AG09319 (cell line): Measurements from ENCODE around the gene DHRS7B.

Source experiments
- DNase-seq: peaks from one replicate; pipeline ENCODE4 v3.0.0-alpha.2; 2010; ENCODE audit warnings: low read depth; ENCODE audit errors: extremely low read depth
- CTCF ChIP-seq: IDR thresholded peaks from 2 replicates; pipeline ENCODE4 v1.5.1; 2011; ENCODE audit warnings: low read depth, mild to moderate bottlenecking, inconsistent platforms, low read length, moderate library complexity

Gene DHRS7B

GRCh38 chr17:21089145-21089544, 37.6 kb upstream of the DHRS7B start:
- no peak for TF ChIP-seq CTCF
- no peak for DNase-seq

GRCh38 chr17:21089933-21090901, 36.5 kb upstream of the DHRS7B start:
- TF ChIP-seq CTCF, result no peak
- DNase-seq, result no peak

- TF ChIP-seq CTCF, result no peak; the same call in 1 of the 2 replicates
- no peak for DNase-seq
Observed at GRCh38 chr17:21090902-21091618, 35.7 kb upstream of the DHRS7B start.

GRCh38 chr17:21094298-21094704, 32.5 kb upstream of the DHRS7B start:
- no peak for TF ChIP-seq CTCF
- no peak for DNase-seq

GRCh38 chr17:21095735-21096134, 31.0 kb upstream of the DHRS7B start:
- no peak for DNase-seq
- TF ChIP-seq CTCF, result no peak

GRCh38 chr17:21096874-21097273, 29.9 kb upstream of the DHRS7B start:
- no peak for TF ChIP-seq CTCF
- DNase-seq, result no peak
